HCT116 (cell line): ENCODE measurements around the gene CRISPLD2. TPM values are rescaled to one million over a fixed set of nuclear protein-coding genes. Genes with fewer than 3 reads are reported as not detected.

Experiments
- ATAC-seq: fragments of 200-7000 bp; cut with Tn5 transposase; 2 replicates; pipeline ENCODE4 v1.9.1; 2020; ENCODE audit warnings: mild to moderate bottlenecking, moderate library complexity
- BruUV-seq: library from RNA; stranded (reverse); fragments of 400-500 nt; replicated peaks from 2 replicates; lab custom pipeline; 2021; lab: Mats Ljungman, UMichigan
- CTCF ChIA-PET: fragments of 300-600 bp; sonication (Branson Sonifier 250); formaldehyde crosslinking; loops from one replicate; lab custom pipeline; 2021; ENCODE audit warnings: antibody characterized with exemption; lab: Charles Lee
- POLR2A ChIA-PET: fragments of 300-600, 350-600 bp; sonication (Branson Sonifier 250); formaldehyde crosslinking; loops from one replicate; lab custom pipeline; 2021; ENCODE audit warnings: antibody characterized with exemption; lab: Charles Lee
- RAD21 ChIA-PET, 2 experiments: fragments of 300-600 bp; sonication (Branson Sonifier 250); formaldehyde crosslinking; loops; one replicate each; lab custom pipeline; 2023; ENCODE audit warnings: low total read pairs in 2 of 2; ENCODE audit not compliant: uncharacterized antibody in 2 of 2, unreplicated experiment in 2 of 2, low non-redundant PET in 1 of 2; lab: Charles Lee
- DNase-seq: peaks from one replicate; pipeline ENCODE4 v3.0.0-alpha.2; 2010; ENCODE audit warnings: low read depth, low spot score
- H2AFZ ChIP-seq: fragments of 200-600 bp; shearing (Covaris generic), sonication (generic); 2 replicates; pipeline ENCODE4 v1.6.1; 2017; ENCODE audit warnings: low read depth, mixed run types, mixed read lengths, antibody characterized with exemption, low read length; ENCODE audit not compliant: poor library complexity, severe bottlenecking
- H3K27ac ChIP-seq: 2 replicates; pipeline ENCODE4 v1.5.1; 2012; ENCODE audit warnings: low read depth, low read length
- H3K27me3 ChIP-seq: fragments of 200-600 bp; sonication (generic); 2 replicates; pipeline ENCODE4 v1.6.1; 2016; ENCODE audit warnings: mixed run types, low read length, mixed read lengths; ENCODE audit not compliant: insufficient read depth
- H3K36me3 ChIP-seq, 2 experiments: fragments of 200-500 bp in 1 of 2; fragments of 200-600 bp in 1 of 2; sonication (Bioruptor generic) in 1 of 2; sonication (generic) in 1 of 2; 2 replicates each; pipeline versions ENCODE4 v1.5.1 to v1.6.1; 2014 to 2016; ENCODE audit warnings: low read length in 2 of 2, inconsistent platforms in 1 of 2, mixed read lengths in 1 of 2, mixed run types in 1 of 2; ENCODE audit not compliant: insufficient read depth in 2 of 2, control insufficient read depth in 1 of 2
- H3K4me1 ChIP-seq, 2 experiments: fragments of 200-600 bp in 1 of 2; sonication (generic) in 1 of 2; 2 replicates each; pipeline versions ENCODE4 v1.5.1 to v1.6.1; 2012 to 2017; ENCODE audit warnings: low read length in 2 of 2, inconsistent platforms in 1 of 2, mild to moderate bottlenecking in 1 of 2, mixed read lengths in 1 of 2, mixed run types in 1 of 2, moderate library complexity in 1 of 2; ENCODE audit not compliant: insufficient read depth in 2 of 2, control insufficient read depth in 1 of 2
- H3K4me2 ChIP-seq: fragments of 200-600 bp; sonication (generic); 2 replicates; pipeline ENCODE4 v1.6.1; 2017; ENCODE audit warnings: mixed run types, low read length, mixed read lengths
- H3K4me3 ChIP-seq, 2 experiments: fragments of 200-600 bp in 1 of 2; sonication (generic) in 1 of 2; replicated peaks in 1 of 2; 2 replicates each; pipeline ENCODE4 v1.5.1; 2011 to 2016; ENCODE audit warnings: low read length in 2 of 2, control low read depth in 1 of 2, low read depth in 1 of 2, mild to moderate bottlenecking in 1 of 2, mixed read lengths in 1 of 2, mixed run types in 1 of 2
- H3K79me2 ChIP-seq: fragments of 200-600 bp; sonication (generic); 2 replicates; pipeline ENCODE4 v1.6.1; 2017; ENCODE audit warnings: mild to moderate bottlenecking, mixed run types, low read length, moderate library complexity, mixed read lengths; ENCODE audit not compliant: insufficient read depth
- H3K9ac ChIP-seq: fragments of 200-600 bp; sonication (generic); 2 replicates; pipeline ENCODE4 v1.6.1; 2016; ENCODE audit warnings: low read length, mixed read lengths
- H3K9me2 ChIP-seq: fragments of 200-600 bp; sonication (generic), shearing (Covaris generic); 2 replicates; pipeline ENCODE4 v1.6.1; 2017; ENCODE audit warnings: mixed run types, mild to moderate bottlenecking, moderate library complexity; ENCODE audit not compliant: insufficient read depth
- H3K9me3 ChIP-seq, 2 experiments: fragments of 200-500 bp in 1 of 2; fragments of 200-600 bp in 1 of 2; sonication (Bioruptor generic) in 1 of 2; sonication (generic) in 1 of 2; 2 replicates each; pipeline ENCODE4 v1.6.1; 2014 to 2017; ENCODE audit warnings: low read length in 2 of 2, mixed read lengths in 2 of 2, inconsistent platforms in 1 of 2, low read depth in 1 of 2, mild to moderate bottlenecking in 1 of 2, mixed run types in 1 of 2, moderate library complexity in 1 of 2; ENCODE audit not compliant: control insufficient read depth in 1 of 2, insufficient read depth in 1 of 2
- H4K20me1 ChIP-seq: fragments of 200-600 bp; sonication (generic), shearing (Covaris generic); 2 replicates; pipeline ENCODE4 v1.6.1; 2017; ENCODE audit warnings: mixed run types, mild to moderate bottlenecking, moderate library complexity; ENCODE audit not compliant: insufficient read depth
- EGR1 ChIP-seq: IDR thresholded peaks from 2 replicates; pipeline ENCODE4 v1.6.1; 2012; ENCODE audit warnings: low read depth
- EZH2 ChIP-seq: fragments of 200-600 bp; sonication (generic); IDR thresholded peaks from 2 replicates; pipeline ENCODE4 v1.6.1; 2017; ENCODE audit warnings: antibody characterized with exemption, mixed run types
- EZH2phosphoT487 ChIP-seq: fragments of 200-600 bp; IDR thresholded peaks from 2 replicates; pipeline ENCODE4 v1.6.1; 2018; ENCODE audit warnings: antibody characterized with exemption, borderline replicate concordance
- FOSL1 ChIP-seq: IDR thresholded peaks from 2 replicates; pipeline ENCODE4 v1.6.1; 2012; ENCODE audit warnings: low read depth
- JUND ChIP-seq: IDR thresholded peaks from 2 replicates; pipeline ENCODE4 v1.6.1; 2012
- SIN3A ChIP-seq: IDR thresholded peaks from 2 replicates; pipeline ENCODE4 v1.6.1; 2012; ENCODE audit warnings: low read depth
- SP1 ChIP-seq: IDR thresholded peaks from 2 replicates; pipeline ENCODE4 v1.6.1; 2012; ENCODE audit warnings: low read depth
- ZNF274 ChIP-seq: fragments of 200-500 bp; sonication (Bioruptor generic); IDR thresholded peaks from 2 replicates; pipeline ENCODE4 v1.6.1; 2014; ENCODE audit warnings: mild to moderate bottlenecking, low read depth, low read length, inconsistent platforms
- intact Hi-C: fragments of 100-400 bp; cut with micrococcal nuclease; formaldehyde crosslinking; loops from 2 replicates; pipeline ENCODE4 v1.10.0; 2022
- total RNA-seq: library from RNA; stranded (reverse); gene quantifications from one replicate; pipeline ENCODE4 v1.2.1, GENCODE V29; 2021; ENCODE audit not compliant: unreplicated experiment
- TF ChIP-seq, protein P1 (sequence below), 3 experiments: fragments of 200-600 bp in 1 of 3; sonication (generic) in 1 of 3; IDR thresholded peaks in 2 of 3; conservative IDR thresholded peaks in 1 of 3; 2 replicates each; pipeline ENCODE4 v1.5.1; 2012 to 2017; ENCODE audit warnings: low read depth in 2 of 3, low read length in 2 of 3, antibody characterized with exemption in 1 of 3, borderline replicate concordance in 1 of 3, control low read depth in 1 of 3, mild to moderate bottlenecking in 1 of 3, mixed read lengths in 1 of 3, mixed run types in 1 of 3, moderate library complexity in 1 of 3; ENCODE audit not compliant: insufficient read depth in 1 of 3
- TF ChIP-seq, protein P2 (sequence below): IDR thresholded peaks from 2 replicates; pipeline ENCODE4 v1.6.1; 2012; ENCODE audit warnings: low read depth

The CRISPLD2 gene
- total RNA-seq, 1 experiment from 2014 or later: 4.6 TPM

DNA sequence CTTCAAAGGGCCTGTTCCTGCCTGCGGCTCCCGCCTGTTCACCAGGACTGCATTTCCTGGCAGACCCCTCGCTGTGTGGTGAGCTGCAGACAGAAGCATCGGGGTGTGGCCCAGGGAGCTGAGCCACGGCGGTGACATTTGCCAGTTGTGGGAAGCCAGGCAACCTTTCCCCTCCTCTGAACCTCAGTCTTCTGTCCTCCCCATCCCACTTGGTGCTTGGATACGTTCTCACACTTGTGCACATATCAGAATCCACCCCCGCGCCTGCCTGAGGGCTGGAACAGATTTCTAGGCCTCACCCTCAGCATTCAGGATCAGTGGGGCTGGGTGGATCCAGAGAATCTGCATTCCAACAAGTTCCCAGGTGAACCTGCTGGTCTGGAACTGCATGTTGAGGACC, 63.5 kb downstream of the CRISPLD2 start:
- Histone ChIP-seq H2AFZ (no peak overlapping the region), H3K27me3 (no peaks in the 10 kb centered on the region), H3K9me3 (no peaks in the 10 kb centered on the region), H3K9me2 (no peaks in the 10 kb centered on the region), H3K9ac (no peak overlapping the region), H4K20me1 (no peaks in the 10 kb centered on the region), H3K79me2 (no peaks in the 10 kb centered on the region), H3K36me3 (no peaks in the 10 kb centered on the region), H3K4me2 (peak overlapping the region; percentile 22)
- no peak for ATAC-seq
- CTCF ChIA-PET: no interaction called here
- DNase-seq: no peak
- no TSS peak for BruUV-seq
- intact Hi-C loops: no loop called here
- POLR2A ChIA-PET: interaction anchor here (1.1 kb wide), 1 partner anchor 18 kb away, joined by 3 read pairs; no protein-coding TSS in a partner anchor
- no peak for TF ChIP-seq ZNF274
- TF ChIP-seq EGR1: peak; percentile 23; the same call in 1 of the 2 replicates
- TF ChIP-seq, protein P1, sequence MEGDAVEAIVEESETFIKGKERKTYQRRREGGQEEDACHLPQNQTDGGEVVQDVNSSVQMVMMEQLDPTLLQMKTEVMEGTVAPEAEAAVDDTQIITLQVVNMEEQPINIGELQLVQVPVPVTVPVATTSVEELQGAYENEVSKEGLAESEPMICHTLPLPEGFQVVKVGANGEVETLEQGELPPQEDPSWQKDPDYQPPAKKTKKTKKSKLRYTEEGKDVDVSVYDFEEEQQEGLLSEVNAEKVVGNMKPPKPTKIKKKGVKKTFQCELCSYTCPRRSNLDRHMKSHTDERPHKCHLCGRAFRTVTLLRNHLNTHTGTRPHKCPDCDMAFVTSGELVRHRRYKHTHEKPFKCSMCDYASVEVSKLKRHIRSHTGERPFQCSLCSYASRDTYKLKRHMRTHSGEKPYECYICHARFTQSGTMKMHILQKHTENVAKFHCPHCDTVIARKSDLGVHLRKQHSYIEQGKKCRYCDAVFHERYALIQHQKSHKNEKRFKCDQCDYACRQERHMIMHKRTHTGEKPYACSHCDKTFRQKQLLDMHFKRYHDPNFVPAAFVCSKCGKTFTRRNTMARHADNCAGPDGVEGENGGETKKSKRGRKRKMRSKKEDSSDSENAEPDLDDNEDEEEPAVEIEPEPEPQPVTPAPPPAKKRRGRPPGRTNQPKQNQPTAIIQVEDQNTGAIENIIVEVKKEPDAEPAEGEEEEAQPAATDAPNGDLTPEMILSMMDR (IDR thresholded peaks at IDR 0.05 in 2 of 3, conservative IDR thresholded peaks at IDR 0.05 in 1 of 3; ENCODE audit: borderline replicate concordance in 1 of 3, insufficient read depth in 1 of 3, low read depth in 2 of 3, low read length in 2 of 3): no peak
- TF ChIP-seq, all 23 proteins: peak for 1
- Histone ChIP-seq H3K27ac (no peak overlapping the region), H3K4me1 (peaks cover 9 to 54% of the 10 kb centered on the region in 2 experiments), H3K4me3 (no peak overlapping the region)
- RAD21 ChIA-PET: no interaction called here

- H3K4me2 ChIP-seq: no peak overlapping the region
- H3K27me3 ChIP-seq: no peaks in the 10 kb centered on the region
- H3K9me3 ChIP-seq: no peaks in the 10 kb centered on the region
- no peaks in the 10 kb centered on the region for H3K9me2 ChIP-seq
- POLR2A ChIA-PET: no interaction called here
- H4K20me1 ChIP-seq: no peaks in the 10 kb centered on the region
- H3K36me3 ChIP-seq: no peaks in the 10 kb centered on the region
- RAD21 ChIA-PET: no interaction called here
- peaks cover 9 to 52% of the 10 kb centered on the region in 2 experiments for H3K4me1 ChIP-seq
- no peak for ATAC-seq
- BruUV-seq: no TSS peak
- TF ChIP-seq JUND: no peak
- TF ChIP-seq EZH2phosphoT487: no peak
- TF ChIP-seq, protein P2, sequence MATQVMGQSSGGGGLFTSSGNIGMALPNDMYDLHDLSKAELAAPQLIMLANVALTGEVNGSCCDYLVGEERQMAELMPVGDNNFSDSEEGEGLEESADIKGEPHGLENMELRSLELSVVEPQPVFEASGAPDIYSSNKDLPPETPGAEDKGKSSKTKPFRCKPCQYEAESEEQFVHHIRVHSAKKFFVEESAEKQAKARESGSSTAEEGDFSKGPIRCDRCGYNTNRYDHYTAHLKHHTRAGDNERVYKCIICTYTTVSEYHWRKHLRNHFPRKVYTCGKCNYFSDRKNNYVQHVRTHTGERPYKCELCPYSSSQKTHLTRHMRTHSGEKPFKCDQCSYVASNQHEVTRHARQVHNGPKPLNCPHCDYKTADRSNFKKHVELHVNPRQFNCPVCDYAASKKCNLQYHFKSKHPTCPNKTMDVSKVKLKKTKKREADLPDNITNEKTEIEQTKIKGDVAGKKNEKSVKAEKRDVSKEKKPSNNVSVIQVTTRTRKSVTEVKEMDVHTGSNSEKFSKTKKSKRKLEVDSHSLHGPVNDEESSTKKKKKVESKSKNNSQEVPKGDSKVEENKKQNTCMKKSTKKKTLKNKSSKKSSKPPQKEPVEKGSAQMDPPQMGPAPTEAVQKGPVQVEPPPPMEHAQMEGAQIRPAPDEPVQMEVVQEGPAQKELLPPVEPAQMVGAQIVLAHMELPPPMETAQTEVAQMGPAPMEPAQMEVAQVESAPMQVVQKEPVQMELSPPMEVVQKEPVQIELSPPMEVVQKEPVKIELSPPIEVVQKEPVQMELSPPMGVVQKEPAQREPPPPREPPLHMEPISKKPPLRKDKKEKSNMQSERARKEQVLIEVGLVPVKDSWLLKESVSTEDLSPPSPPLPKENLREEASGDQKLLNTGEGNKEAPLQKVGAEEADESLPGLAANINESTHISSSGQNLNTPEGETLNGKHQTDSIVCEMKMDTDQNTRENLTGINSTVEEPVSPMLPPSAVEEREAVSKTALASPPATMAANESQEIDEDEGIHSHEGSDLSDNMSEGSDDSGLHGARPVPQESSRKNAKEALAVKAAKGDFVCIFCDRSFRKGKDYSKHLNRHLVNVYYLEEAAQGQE: no peak
- no peak for TF ChIP-seq EZH2
- no peak for TF ChIP-seq SIN3A
- no peak for TF ChIP-seq SP1
- TF ChIP-seq EGR1: no peak
- no peak for TF ChIP-seq FOSL1
- TF ChIP-seq, all 23 proteins: peak for 0
- intact Hi-C loops: no loop called here
- CTCF ChIA-PET: no interaction called here
- Histone ChIP-seq H3K79me2 (no peaks in the 10 kb centered on the region), H3K4me3 (no peak overlapping the region), H3K27ac (no peak overlapping the region), H3K9ac (no peak overlapping the region), H2AFZ (no peak overlapping the region)
- no peak for DNase-seq
Observed at GRCh38 chr16:84884246-84884595, 64.4 kb downstream of the CRISPLD2 start.
